22Rv1 (cell line): Measurements from ENCODE around the gene PPFIBP2.

ENCODE experiments used
- ZFX ChIP-seq: fragments of 450-650 bp; IDR thresholded peaks from 2 replicates; pipeline ENCODE4 v1.6.1; 2017; ENCODE audit warnings: antibody characterized with exemption, borderline replicate concordance
- TF ChIP-seq, protein P1 (sequence below): fragments of 450-650 bp; IDR thresholded peaks from 2 replicates; pipeline ENCODE4 v1.5.1; 2017; ENCODE audit warnings: mild to moderate bottlenecking

DNA sequence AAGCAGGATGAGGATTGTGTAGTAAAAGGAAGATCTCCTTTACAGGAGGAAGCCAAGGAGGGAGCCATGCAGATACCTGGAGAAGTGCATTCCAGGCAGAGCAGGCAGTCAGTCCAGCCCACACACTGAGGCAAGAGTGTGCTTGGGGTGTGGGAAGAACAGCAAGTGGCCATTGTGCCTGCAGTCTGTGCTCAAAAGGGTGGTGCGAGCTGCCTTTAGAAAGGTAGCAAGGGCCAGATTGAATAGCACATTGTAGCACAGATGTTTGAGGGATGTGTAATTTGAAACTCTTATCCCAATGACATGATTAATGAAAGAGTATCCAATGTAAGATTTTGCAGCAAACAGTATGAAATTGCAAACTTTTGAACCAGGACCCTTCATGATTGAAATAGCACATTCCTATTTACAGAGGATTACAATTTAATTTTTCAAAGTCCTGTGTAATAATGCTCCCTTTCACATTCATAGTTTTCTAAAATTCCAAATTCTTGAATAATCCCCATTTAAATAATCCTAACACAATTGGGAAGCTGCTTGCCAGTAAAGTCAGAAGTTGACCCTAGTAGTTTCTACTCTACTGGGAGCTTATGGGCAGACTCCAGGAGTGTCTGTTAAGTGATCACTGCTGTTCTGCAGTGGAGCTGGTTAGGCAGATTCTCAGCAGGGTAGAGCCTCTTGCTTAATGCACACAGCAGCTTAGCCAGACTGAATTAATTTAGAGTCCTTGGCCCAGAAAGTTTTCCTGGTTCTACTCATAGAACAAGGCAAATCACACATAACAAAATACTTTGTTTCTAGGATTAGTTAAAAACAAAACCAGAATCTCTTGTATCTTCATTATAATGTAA lies 81.4 kb downstream of the PPFIBP2 start:
- TF ChIP-seq, protein P1, sequence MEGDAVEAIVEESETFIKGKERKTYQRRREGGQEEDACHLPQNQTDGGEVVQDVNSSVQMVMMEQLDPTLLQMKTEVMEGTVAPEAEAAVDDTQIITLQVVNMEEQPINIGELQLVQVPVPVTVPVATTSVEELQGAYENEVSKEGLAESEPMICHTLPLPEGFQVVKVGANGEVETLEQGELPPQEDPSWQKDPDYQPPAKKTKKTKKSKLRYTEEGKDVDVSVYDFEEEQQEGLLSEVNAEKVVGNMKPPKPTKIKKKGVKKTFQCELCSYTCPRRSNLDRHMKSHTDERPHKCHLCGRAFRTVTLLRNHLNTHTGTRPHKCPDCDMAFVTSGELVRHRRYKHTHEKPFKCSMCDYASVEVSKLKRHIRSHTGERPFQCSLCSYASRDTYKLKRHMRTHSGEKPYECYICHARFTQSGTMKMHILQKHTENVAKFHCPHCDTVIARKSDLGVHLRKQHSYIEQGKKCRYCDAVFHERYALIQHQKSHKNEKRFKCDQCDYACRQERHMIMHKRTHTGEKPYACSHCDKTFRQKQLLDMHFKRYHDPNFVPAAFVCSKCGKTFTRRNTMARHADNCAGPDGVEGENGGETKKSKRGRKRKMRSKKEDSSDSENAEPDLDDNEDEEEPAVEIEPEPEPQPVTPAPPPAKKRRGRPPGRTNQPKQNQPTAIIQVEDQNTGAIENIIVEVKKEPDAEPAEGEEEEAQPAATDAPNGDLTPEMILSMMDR, result no peak
- TF ChIP-seq ZFX, result no peak
